Rectal smooth muscle tissue (tissue), 1 donor: ENCODE results near the gene PALB2.
"Not testable (repeated sequence)": the region's sequence is repeated elsewhere in the genome, so short reads cannot be mapped to it uniquely, and the experiment has no call there.

Source experiments
- H3K27ac ChIP-seq: one replicate; pipeline ENCODE4 v1.7.0; 2013; ENCODE audit warnings: low read depth, low read length, inconsistent platforms
- H3K27me3 ChIP-seq: one replicate; pipeline ENCODE4 v1.7.0; 2013; ENCODE audit warnings: low read length; ENCODE audit not compliant: control insufficient read depth, insufficient read depth
- H3K36me3 ChIP-seq: one replicate; pipeline ENCODE4 v1.7.0; 2013; ENCODE audit warnings: low read length; ENCODE audit not compliant: control insufficient read depth, insufficient read depth
- H3K4me1 ChIP-seq: one replicate; pipeline ENCODE4 v1.7.0; 2013; ENCODE audit warnings: low read length; ENCODE audit not compliant: control insufficient read depth, insufficient read depth
- H3K4me3 ChIP-seq: one replicate; pipeline ENCODE4 v1.7.0; 2013; ENCODE audit warnings: low read length
- H3K9ac ChIP-seq: one replicate; pipeline ENCODE4 v1.7.0; 2013; ENCODE audit warnings: low read length

PALB2 gene

GRCh38 chr16:23631874-23632273 lies 9.2 kb downstream of the PALB2 start:
- not testable (repeated sequence) for H3K4me3 ChIP-seq, H3K4me1 ChIP-seq, H3K27ac ChIP-seq, H3K36me3 ChIP-seq, H3K9ac ChIP-seq, H3K27me3 ChIP-seq

- no peak overlapping the region for H3K4me3 ChIP-seq
- no peaks in the 10 kb centered on the region for H3K4me1 ChIP-seq
- peaks cover 15% of the 10 kb centered on the region for H3K36me3 ChIP-seq
- no peaks in the 10 kb centered on the region for H3K27me3 ChIP-seq
- no peak overlapping the region for H3K9ac ChIP-seq
- H3K27ac ChIP-seq, result no peak overlapping the region
Measured at GRCh38 chr16:23629516-23629915, 11.6 kb downstream of the PALB2 start.

DNA sequence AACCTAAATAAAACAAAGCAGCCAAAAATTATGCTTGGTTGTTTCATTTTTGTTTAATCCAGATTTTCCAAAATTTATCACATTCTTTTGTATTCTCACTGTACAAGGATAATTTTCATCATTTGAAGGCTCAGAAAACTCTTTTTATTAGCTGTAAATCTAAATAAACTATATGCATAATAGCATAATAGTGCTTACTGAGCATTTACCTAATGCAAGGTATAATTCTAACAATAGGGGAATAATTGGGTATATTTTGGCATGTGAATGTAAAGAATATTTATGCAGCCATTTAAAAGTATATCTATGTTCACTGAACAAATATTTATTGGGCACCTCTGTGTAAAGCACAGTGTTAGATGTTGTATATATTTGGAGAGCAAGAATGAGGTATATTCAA lies 17.0 kb downstream of the PALB2 start:
- Histone ChIP-seq H3K4me1 (no peaks in the 10 kb centered on the region), H3K4me3 (no peak overlapping the region), H3K27ac (no peak overlapping the region), H3K9ac (no peak overlapping the region), H3K36me3 (peaks cover 12% of the 10 kb centered on the region), H3K27me3 (no peaks in the 10 kb centered on the region)

DNA sequence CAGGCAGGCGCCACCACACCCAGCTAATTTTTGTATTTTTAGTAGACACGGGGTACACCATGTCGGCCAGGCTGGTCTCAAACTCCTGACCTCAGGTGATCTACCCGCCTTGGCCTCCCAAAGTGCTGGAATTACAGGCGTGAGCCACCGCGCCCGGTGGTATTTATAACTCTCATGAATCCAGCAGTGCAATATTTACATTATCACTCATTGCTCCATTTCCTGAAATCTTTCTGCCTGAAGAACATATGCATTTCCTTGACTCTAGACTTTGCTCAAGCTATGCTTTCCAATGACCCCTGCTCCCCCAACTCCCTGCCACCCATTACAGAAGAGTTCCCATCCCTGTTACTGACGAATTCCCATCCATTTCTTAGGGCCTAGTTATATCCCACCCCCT lies 25.3 kb downstream of the PALB2 start:
- no peak overlapping the region for H3K4me3 ChIP-seq
- H3K9ac ChIP-seq, result no peak overlapping the region
- H3K27me3 ChIP-seq, result no peaks in the 10 kb centered on the region
- H3K4me1 ChIP-seq, result no peaks in the 10 kb centered on the region
- H3K36me3 ChIP-seq, result peaks cover 4% of the 10 kb centered on the region
- H3K27ac ChIP-seq, result no peak overlapping the region

GRCh38 chr16:23611936-23612335 lies 29.2 kb downstream of the PALB2 start:
- H3K36me3 ChIP-seq, result peaks cover 4% of the 10 kb centered on the region
- H3K27ac ChIP-seq, result no peak overlapping the region
- H3K27me3 ChIP-seq, result no peaks in the 10 kb centered on the region
- no peak overlapping the region for H3K4me3 ChIP-seq
- H3K9ac ChIP-seq, result no peak overlapping the region
- no peaks in the 10 kb centered on the region for H3K4me1 ChIP-seq

DNA sequence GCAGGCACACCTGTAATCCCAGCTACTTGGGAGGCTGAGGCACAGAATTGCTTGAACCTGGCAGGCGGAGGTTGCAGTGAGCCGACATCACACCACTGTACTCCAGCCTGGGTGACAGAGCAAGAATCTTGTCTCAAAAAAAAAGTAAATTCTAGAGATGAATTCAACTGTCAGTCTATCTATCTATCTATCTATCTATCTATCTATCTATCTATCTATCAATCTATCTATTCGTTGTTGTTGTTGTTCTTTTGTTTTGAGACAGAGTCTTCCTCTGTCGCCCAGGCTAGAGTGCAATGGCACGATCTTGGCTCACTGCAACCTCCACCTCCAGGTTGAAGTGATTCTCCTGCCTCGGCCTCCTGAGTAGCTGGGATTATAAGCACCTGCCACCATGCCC lies 30.2 kb downstream of the PALB2 start:
- H3K27me3 ChIP-seq, H3K4me1 ChIP-seq, H3K9ac ChIP-seq, H3K4me3 ChIP-seq, H3K36me3 ChIP-seq, H3K27ac ChIP-seq: not testable (repeated sequence)

GRCh38 chr16:23609929-23610328 lies 31.2 kb downstream of the PALB2 start:
- H3K4me3 ChIP-seq, result no peak overlapping the region
- H3K36me3 ChIP-seq, result no peaks in the 10 kb centered on the region
- H3K4me1 ChIP-seq, result no peaks in the 10 kb centered on the region
- H3K9ac ChIP-seq, result no peak overlapping the region
- H3K27me3 ChIP-seq, result no peaks in the 10 kb centered on the region
- no peak overlapping the region for H3K27ac ChIP-seq

DNA sequence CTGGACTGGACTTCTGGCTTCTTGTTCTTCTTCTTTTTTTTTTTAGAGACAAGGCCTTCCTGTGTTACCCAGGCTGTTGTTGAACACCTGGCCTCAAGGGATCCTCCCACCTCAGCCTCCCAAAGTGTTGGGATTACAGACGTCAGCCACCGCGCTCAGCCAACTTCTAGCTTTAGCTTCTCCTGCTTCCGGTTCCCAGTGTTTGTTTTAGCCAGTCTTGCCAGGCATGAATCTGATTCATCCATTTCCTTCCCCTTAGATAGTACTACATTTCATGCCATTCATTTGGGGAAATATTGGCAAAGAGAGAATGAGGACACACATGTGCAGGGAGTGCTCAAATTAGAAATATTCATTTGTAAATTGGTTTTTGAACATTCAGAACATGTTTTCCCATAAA lies 32.9 kb downstream of the PALB2 start:
- Histone ChIP-seq H3K4me3 (no peak overlapping the region), H3K9ac (no peak overlapping the region), H3K4me1 (no peaks in the 10 kb centered on the region), H3K27me3 (no peaks in the 10 kb centered on the region), H3K36me3 (peaks cover 3% of the 10 kb centered on the region), H3K27ac (no peak overlapping the region)

DNA sequence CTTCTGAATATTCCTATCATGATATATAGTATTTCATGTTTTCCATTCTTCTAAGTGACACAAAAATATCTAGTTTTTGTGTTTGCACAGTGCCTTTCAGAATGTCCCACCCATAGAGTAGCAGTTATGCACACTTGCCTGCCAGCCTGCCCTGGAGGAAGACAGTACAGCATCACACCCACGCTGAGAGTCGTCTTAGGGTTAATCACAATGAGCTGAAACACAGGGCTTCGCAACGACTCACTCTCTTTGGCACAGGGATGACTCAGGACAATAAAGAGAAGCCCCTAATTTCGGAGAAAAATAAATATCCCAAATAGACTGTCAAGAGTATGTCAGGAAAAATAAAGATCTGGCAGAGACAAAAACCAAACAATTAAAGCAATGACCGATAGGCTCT lies 33.4 kb downstream of the PALB2 start:
- H3K27me3 ChIP-seq, result no peaks in the 10 kb centered on the region
- no peak overlapping the region for H3K9ac ChIP-seq
- peaks cover 3% of the 10 kb centered on the region for H3K36me3 ChIP-seq
- no peaks in the 10 kb centered on the region for H3K4me1 ChIP-seq
- no peak overlapping the region for H3K27ac ChIP-seq
- H3K4me3 ChIP-seq, result no peak overlapping the region

DNA sequence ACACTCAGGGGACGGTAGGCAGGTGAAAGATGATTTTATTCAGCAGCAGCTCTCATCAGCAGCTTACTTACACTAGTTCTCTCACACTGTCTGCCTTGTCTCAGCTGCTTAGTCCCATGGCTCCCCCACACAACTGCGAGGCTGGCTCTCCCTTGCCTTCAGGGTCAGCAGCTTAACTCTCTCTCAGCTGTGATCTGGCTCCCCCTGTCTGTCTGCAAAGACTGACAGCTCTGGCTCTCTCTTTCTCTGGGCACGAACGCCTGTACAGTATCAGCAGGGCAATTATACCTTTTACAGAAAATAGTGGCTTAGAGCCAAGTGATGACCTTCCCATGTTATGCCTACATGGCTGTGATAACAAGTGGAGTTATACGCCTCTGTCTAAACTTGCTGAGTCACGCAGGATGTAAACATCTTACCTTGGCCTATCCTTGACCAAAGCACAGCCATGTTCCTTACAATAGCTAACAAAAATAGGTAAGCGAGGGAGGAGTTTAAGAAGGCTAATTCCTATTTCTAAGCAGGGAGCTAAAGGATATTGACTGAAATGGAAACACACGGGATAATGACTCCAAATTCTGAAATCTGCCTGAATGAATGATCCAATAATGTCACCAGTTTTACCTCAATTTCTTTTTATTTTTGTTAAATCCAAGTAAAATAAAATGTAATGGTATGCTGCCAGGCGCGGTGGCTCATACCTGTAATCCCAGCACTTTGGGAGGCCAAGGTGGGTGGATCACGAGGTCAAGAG lies 43.9 kb downstream of the PALB2 start:
- peaks cover 3% of the 10 kb centered on the region for H3K4me1 ChIP-seq
- no peak overlapping the region for H3K9ac ChIP-seq
- no peaks in the 10 kb centered on the region for H3K27me3 ChIP-seq
- peaks cover 2% of the 10 kb centered on the region for H3K36me3 ChIP-seq
- H3K4me3 ChIP-seq, result no peak overlapping the region
- no peak overlapping the region for H3K27ac ChIP-seq

DNA sequence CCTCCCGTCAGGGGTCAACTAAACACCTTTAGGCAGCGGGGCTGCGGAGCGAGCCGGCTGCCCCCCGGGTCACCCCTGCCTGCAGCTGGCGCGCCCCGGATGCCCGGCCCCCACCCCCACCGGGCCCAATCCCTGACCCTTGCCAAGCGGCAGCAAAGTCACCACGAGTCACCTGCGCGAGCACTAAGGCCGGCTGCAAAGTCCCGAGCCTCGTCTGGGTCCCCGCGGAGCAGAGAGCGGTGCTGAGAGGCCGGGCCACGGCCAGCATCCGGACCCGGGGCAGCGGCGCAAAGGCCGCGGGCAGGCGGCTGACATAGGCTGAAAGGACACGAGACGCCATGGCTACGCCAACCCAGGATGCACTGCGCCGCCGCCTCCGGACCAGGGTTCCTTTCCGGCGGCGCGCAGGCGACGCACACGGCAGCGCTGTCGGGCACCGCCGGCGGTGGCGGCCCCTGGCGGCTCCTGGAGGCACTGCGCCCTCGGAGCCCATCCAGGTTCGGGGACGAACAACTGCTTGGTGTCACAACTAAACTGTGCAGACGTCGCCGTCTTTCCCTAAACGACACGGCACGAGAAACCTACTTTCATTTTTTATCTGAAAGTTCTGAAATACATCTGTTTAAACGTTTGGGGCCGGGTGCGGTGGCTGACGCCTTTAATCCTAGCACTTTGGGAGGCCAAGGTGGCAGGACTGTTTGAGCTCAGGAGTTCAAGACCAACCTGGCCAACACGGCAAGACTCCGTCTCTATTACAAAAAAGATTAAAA lies 45.0 kb downstream of the PALB2 start, which contains the start of gene NDUFAB1:
Gene NDUFAB1 (minus strand): TSS at position 366 of the 770 bp plus-strand sequence. CDS start 26 bp downstream, at position 340.
- Histone ChIP-seq H3K4me1 (peaks cover 3% of the 10 kb centered on the region), H3K9ac (peak within 1 kb of the TSS; percentile 46), H3K36me3 (peaks cover 7% of the 10 kb centered on the region), H3K27me3 (no peaks in the 10 kb centered on the region), H3K4me3 (peak within 1 kb of the TSS; percentile 76), H3K27ac (peak within 1 kb of the TSS; percentile 72)

DNA sequence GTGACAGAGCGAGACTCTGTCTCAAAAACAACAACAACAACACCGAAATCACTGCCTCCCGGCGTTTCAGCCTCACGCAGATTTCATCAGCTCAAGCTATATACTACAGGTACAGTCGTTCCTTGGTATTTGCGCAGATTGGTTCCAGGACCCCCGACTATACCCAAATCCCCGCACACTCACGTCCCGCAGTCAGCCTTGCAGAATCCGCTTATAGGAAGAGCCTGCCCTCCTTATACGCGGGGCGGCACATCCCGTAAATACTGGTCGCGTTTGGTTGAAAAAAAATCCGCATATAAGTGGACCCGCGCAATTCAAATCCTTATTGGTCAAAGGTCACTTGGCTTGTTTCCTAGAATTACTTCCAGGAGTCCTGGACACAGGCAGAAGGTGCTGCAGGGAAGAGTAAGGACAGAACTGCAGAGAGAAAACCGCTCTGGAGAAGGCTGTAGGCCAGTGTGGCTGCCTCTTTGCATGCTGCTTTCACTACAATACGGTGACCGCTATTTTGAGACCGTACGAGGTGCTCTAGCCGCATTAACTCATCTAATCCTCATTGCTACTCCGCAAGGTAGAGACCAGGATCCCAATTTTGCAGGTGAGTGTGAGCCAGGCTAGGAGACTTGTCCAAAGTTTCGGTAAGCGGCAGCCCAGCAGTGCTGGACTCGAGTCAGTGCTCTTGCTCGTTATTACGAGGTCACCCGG lies 45.7 kb downstream of the PALB2 start:
- peak overlapping the region; percentile 46 for H3K9ac ChIP-seq
- H3K27me3 ChIP-seq, result no peaks in the 10 kb centered on the region
- peaks cover 13% of the 10 kb centered on the region for H3K36me3 ChIP-seq
- peak overlapping the region; percentile 72 for H3K27ac ChIP-seq
- H3K4me1 ChIP-seq, result peaks cover 3% of the 10 kb centered on the region
- peak overlapping the region; percentile 76 for H3K4me3 ChIP-seq
